ENCODE measurements around the gene HOXB3. TPM values are rescaled to one million over a fixed set of nuclear protein-coding genes. Genes with fewer than 3 reads are reported as not detected.

Gene HOXB3
- total and polyA plus RNA-seq, 2 of the 13 experiments (the other 11 are each of a cell fraction or from before 2014, with no cell fraction given): not detected

- DNase-seq (ENCODE audit: low spot score) (no peak), ATAC-seq (no peak), FAIRE-seq (no peak)
- WGBS (ENCODE audit: low lambda C conversion rate): 4% methylated on average over 2 of the region's 2 CpGs
- H3K4me1 ChIP-seq (ENCODE audit: insufficient read depth, low read length): peaks cover 7% of the 10 kb centered on the region; the same call in 1 of the 2 replicates
- no peak overlapping the region for H3K27ac ChIP-seq (ENCODE audit: extremely low read length, insufficient read depth, low read length)
- H2AFZ ChIP-seq (ENCODE audit: low read length): no peak overlapping the region
- POLR2A ChIA-PET: no interaction called here
- no TSS peak for BruUV-seq (replicated peaks)
- H3K9me3 ChIP-seq (ENCODE audit: low read length): no peaks in the 10 kb centered on the region
- TF ChIP-seq TOPORS (CRISPR knock-in tag; IDR thresholded peaks at IDR 0.05) (no peak), TFDP2 (CRISPR knock-in tag; IDR thresholded peaks at IDR 0.05) (no peak), SUZ12 (IDR thresholded peaks at IDR 0.05; ENCODE audit: low read depth, low read length) (no peak), FOXK1 (CRISPR knock-in tag; IDR thresholded peaks at IDR 0.05; ENCODE audit: borderline replicate concordance, low read depth) (no peak), IKZF4 (CRISPR knock-in tag; IDR thresholded peaks at IDR 0.05; ENCODE audit: borderline replicate concordance, low read depth, not compliant biosample characterization) (no peak), MAFF (IDR thresholded peaks at IDR 0.05; ENCODE audit: low read depth, low read length) (no peak), CREB1 (IDR thresholded peaks at IDR 0.05) (no peak), CREB1 (CRISPR knock-in tag; IDR thresholded peaks at IDR 0.05) (no peak), LRRFIP1 (CRISPR knock-in tag; conservative IDR thresholded peaks at IDR 0.05) (no peak), ZNF260 (CRISPR knock-in tag; IDR thresholded peaks at IDR 0.05; ENCODE audit: borderline replicate concordance, low read depth) (no peak), SOX5 (CRISPR knock-in tag; IDR thresholded peaks at IDR 0.05; ENCODE audit: borderline replicate concordance) (no peak), SIX4 (CRISPR knock-in tag; IDR thresholded peaks at IDR 0.05) (no peak), NR2F1 (CRISPR knock-in tag; IDR thresholded peaks at IDR 0.05) (no peak), ZEB1 (IDR thresholded peaks at IDR 0.05; ENCODE audit: insufficient replicate concordance, low read depth) (no peak), ZNF121 (CRISPR knock-in tag; IDR thresholded peaks at IDR 0.05) (no peak), KAT7 (CRISPR knock-in tag; IDR thresholded peaks at IDR 0.05; ENCODE audit: borderline replicate concordance) (no peak), ARNT2 (CRISPR knock-in tag; IDR thresholded peaks at IDR 0.05; ENCODE audit: low read depth) (no peak)
- TF ChIP-seq, protein P1, sequence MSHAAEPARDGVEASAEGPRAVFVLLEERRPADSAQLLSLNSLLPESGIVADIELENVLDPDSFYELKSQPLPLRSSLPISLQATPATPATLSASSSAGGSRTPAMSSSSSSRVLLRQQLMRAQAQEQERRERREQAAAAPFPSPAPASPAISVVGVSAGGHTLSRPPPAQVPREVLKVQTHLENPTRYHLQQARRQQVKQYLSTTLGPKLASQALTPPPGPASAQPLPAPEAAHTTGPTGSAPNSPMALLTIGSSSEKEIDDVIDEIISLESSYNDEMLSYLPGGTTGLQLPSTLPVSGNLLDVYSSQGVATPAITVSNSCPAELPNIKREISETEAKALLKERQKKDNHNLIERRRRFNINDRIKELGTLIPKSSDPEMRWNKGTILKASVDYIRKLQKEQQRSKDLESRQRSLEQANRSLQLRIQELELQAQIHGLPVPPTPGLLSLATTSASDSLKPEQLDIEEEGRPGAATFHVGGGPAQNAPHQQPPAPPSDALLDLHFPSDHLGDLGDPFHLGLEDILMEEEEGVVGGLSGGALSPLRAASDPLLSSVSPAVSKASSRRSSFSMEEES (CRISPR knock-in tag; IDR thresholded peaks at IDR 0.05): no peak
- TF ChIP-seq, protein P2, sequence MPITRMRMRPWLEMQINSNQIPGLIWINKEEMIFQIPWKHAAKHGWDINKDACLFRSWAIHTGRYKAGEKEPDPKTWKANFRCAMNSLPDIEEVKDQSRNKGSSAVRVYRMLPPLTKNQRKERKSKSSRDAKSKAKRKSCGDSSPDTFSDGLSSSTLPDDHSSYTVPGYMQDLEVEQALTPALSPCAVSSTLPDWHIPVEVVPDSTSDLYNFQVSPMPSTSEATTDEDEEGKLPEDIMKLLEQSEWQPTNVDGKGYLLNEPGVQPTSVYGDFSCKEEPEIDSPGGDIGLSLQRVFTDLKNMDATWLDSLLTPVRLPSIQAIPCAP (CRISPR knock-in tag; IDR thresholded peaks at IDR 0.05; ENCODE audit: low read depth): no peak
- H3K4me3 ChIP-seq (replicated peaks in 1 of 3; ENCODE audit: insufficient read depth in 1 of 3, low read depth in 2 of 3, low read length in 3 of 3): no peak overlapping the region
- in situ Hi-C loops (cut with HindIII; ENCODE audit: extremely low pct_ligation_motif_present, low pct_unique_long_range_greater_than_20kb): no loop called here
- peaks cover 24 to 90% of the 10 kb centered on the region in 2 experiments for H3K27me3 ChIP-seq (ENCODE audit: control insufficient read depth in 1 of 2, insufficient read depth in 2 of 2, low read length in 2 of 2)
- H3K4me2 ChIP-seq (ENCODE audit: low read depth, low read length): no peak overlapping the region
- H3K9ac ChIP-seq (ENCODE audit: insufficient read depth, low read depth, low read length): no peak overlapping the region
- H3K36me3 ChIP-seq (replicated peaks in 1 of 2; ENCODE audit: control insufficient read depth in 1 of 2, insufficient read depth in 2 of 2, low read length in 2 of 2): no peaks in the 10 kb centered on the region
- CTCF ChIA-PET (ENCODE audit: low intra/inter-chr PET ratio, low total read pairs): no interaction called here
- intact Hi-C loops (cut with micrococcal nuclease; ENCODE audit: unreplicated experiment): no loop called here
- peaks cover 4% of the 10 kb centered on the region; the same call in 1 of the 2 replicates for H4K20me1 ChIP-seq (ENCODE audit: insufficient read depth, low read length)
- no peaks in the 10 kb centered on the region for H3K79me2 ChIP-seq (ENCODE audit: insufficient read depth, low read length)
These were observed 1.5 kb downstream of the HOXB3 start for GRCh38 chr17:48588528-48588927.
